ENCODE data around the gene UBAP2.
"Not testable (repeated sequence)": the region's sequence is repeated elsewhere in the genome, so short reads cannot be mapped to it uniquely, and the experiment has no call there.

Gene UBAP2

DNA sequence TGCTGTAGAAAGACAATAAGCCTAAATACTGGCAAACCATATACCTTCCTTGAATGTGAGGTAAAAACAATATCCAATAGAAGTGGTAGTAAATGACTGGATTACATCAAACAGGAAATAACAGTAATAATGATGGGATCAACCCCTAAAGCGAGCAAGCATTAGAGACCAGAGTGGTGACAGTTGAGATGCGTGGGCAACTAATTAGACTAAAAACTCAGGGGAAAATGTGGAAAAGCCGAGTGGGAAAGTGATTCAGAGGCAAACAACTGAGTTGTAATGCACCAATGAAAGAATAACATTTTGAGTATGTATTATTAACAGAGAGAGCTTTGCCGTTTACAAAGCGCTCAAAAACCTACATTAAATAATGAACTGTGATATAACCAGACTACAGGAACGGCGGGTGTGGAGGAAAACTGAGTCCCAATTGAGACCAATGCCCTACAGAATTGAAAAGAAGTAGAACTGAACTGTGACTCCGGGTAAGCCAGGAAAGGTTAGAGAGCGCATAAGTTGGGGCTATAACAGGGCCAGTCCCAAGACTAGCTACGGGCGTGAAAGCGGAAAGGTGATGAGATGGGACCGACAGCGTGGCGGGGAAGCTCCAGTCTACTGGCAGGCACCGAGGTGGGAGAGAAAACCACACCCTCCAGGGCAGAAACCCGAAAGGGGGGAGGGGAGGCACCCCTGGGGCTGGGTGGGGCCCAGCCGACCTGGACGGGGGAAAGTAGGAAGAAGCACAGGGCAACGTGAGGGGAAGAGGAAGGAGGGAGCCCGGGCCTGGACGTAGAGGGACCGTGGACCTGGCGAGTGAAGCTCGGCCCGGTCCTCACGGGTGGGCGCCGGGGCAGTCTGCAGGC is 592 bp downstream of the UBAP2 start:
- peak; percentile 14 to 47 (median 34) for DNase-seq

DNA sequence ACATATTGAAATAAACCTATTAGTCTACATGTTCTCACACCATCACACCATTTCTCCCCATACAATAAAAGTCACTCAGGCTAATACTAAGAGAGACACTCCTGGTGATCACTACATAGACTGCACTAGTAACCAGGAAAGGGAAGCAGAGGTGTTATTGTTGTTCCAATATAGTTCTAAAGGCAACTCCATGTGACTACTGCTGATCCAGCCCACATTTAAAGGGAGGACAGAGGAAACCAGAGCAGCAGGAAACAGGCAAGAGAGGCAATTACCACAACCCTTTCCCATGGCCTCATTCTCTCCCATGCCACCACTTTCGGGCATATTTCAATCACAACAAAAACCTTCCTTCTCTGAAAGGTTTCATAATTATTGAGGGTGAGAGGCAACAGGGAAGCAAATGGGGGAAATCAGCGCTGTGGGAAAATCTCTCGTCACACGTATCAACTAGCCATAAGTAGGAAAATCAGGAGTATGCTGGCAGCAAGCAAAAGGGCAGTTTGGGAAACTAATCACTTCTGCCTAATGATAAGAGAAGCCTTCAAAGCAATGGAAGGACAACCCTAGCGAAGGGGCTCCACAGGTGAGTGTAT is 1.8 kb downstream of the UBAP2 start:
- no peak for DNase-seq

GRCh38 chr9:34045903-34046302 is 2.8 kb downstream of the UBAP2 start:
- DNase-seq, result no peak

DNA sequence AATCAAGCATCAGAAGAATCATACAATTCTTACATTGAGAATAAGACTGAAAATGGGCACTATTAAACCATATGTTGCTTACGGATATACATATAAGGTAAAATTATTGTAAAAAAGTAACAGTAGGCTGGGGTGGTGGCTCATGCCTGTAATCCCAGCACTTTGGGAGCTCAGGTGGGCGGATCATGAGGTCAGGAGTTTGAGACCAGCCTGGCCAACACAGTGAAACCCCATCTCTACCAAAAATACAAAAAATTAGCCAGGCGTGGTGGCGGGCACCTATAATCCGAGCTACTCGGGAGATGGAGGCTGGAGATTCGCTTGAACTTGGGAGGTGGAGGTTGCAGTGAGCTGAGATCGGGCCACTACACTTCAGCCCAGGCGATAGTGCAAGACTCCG is 6.6 kb downstream of the UBAP2 start:
- DNase-seq, result not testable (repeated sequence)

DNA sequence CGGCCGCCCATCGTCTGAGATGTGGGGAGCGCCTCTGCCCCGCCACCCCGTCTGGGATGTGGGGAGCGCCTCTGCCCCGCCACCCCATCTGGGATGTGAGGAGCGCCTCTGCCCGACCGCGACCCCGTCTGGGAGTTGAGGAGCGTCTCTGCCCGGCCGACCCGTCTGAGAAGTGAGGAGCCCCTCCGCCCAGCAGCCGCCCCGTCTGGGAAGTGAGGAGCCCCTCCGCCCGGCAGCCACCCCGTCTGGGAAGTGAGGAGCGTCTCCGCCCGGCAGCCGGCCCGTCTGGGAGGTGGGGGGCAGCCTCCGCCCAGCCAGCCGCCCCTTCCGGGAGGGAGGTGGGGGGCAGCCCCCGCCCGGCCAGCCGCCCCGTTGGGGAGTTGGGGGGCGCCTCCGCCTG is 9.8 kb downstream of the UBAP2 start:
- DNase-seq, result not testable (repeated sequence)

- no peak for DNase-seq
These were observed 11.1 kb downstream of the UBAP2 start for GRCh38 chr9:34037626-34038025.

- no peak for DNase-seq
These were observed 12.1 kb downstream of the UBAP2 start for GRCh38 chr9:34036625-34037024.

DNA sequence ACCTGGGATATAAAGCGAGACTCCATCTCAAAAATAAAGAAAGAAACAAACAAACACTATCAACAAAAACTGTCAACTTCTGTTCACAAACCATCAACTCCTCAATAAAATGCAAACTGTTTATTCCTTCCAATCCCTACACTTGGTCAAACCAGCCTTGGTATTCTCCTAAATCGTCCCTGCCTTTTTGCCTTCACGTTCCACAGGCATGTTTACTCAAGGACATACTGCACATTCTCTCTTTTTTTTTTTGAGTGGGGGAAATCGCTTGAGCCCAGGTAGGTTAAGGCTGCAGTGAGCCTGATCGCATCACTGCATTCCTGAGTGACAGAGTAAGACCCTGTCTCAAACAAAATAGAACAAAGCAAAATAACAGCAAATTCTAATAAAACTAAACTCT is 13.0 kb downstream of the UBAP2 start:
- DNase-seq, result no peak

DNA sequence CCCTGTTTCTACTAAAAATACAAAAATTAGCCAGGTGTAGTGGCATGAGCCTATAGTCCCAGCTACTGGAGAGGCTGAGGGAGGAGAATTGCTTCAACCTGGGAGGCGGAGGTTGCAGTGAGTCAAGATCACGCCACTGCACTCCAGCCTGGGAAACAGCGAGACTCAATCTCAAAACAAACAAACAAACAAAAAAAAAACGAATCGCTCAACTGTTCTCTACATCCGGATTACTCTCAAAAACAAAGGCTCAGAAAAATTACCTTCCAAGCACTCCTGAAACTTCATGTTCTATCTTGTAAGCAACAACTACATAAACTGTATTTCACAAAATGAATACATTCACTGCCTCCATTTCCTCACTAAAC is 14.0 kb downstream of the UBAP2 start:
- DNase-seq, result no peak

DNA sequence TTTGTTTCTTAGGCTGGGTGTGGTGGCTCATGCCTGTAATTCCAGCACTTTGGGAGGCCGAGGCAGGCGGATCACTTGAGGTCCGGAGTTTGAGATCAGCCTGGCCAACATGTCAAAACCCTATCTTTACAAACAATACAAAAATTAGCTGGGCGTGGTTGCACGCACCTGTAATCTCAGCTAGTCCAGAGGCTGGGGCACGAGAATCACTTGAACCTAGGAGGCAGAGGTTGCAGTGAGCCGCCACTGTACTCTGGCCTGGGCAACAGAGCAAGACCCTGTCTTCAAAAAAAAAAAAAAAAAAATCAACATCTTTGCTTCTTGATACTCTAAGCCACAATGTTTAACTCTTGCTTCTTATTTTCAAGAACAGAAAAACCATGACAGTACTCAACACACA is 16.1 kb downstream of the UBAP2 start:
- DNase-seq, result no peak

- DNase-seq, result no peak
These were observed 20.7 kb downstream of the UBAP2 start for GRCh38 chr9:34027845-34028574.

DNA sequence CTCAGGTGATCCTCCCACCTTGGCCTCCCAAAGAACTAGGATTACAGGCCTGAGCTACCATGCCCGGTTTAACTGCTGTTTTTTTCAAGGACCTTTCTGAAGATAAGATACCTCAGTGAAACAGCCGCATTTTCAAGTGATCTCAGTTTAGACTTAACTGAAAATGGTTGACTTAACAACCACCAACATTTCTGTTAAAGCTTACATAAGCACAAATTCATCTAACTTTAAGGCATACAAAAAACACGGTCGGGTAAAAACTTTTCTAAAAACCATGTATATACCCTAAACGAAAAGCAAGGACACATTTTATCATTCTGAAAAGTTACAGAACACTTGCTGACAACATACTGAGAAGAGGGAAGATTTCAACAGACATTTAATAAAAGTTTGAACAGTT is 22.9 kb downstream of the UBAP2 start:
- no peak for DNase-seq

DNA sequence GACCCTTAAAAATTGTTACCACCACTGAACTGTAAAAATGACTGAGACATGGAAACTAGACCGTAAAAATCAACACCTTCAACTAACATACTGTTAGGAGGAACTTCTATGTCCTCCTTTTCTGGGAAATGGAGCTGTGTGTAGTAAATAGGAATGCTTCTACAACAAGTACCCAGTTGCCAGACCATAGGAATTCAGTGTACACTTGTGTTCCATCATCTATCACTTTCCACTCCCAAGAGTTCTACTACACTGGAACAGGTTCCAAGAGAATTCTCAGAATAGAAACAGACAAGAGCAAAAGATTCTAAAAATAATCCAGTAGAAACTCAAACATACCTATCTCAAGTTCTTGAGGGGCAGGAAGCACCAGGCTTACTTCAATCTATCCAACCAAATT is 23.6 kb downstream of the UBAP2 start:
- no peak for DNase-seq

DNA sequence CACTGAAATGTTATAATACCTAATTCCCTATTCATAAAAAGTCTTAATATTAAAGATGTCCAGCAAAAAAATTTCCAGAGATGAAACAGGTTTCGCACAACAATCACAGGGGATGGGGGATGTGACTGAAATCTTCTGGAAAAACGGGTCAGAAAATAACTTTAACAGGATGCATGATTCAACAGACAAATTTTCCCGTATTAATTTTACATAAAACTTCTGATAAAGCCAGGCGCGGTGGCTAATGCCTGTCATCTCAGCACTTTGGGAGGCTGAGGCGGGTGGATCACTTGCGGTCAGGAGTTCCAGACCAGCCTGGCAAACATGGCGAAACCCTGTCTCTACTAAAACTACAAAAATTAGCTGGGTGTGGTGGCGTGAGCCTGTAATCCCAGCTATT is 24.2 kb downstream of the UBAP2 start:
- DNase-seq, result not testable (repeated sequence)

GRCh38 chr9:34016149-34016548 is 32.5 kb downstream of the UBAP2 start:
- no peak for DNase-seq

DNA sequence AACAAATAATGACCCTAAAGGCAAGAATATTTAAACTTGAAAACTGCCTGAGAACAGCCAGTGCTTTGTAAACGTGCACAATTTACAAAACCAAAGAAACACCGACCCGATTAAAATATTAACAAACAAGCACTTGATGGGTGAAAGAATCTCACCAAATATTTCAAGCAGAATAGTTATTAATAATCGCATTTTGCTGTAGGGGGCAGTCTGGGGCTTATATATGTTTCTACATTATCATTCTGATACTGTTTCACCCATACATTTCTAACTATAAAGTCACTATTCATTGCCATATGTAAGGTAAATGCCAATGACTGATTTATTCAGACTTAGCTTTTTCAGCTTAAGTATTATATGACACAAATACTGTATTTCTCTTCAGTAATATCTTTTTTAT is 37.7 kb downstream of the UBAP2 start:
- DNase-seq, result no peak

- DNase-seq, result no peak
These were observed 46.7 kb downstream of the UBAP2 start for GRCh38 chr9:34001951-34002350.

GRCh38 chr9:34001298-34001697 is 47.4 kb downstream of the UBAP2 start:
- no peak for DNase-seq

DNA sequence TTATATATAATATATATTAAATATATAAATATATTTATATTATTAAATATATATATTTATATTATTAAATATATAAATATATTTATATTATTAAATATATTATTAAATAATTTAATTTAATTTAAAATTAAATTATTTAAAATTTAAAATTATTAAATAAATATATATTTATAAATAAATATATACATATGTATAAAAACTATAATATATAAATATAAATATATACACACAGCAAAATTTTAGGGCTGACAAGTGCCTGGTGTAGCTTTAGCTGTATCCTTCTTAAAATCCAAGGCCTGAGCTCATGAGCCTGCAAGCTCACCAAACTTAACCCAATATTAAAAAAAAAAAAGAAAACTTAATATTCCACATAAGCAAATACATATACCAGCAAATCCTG is 53.2 kb downstream of the UBAP2 start:
- no peak for DNase-seq

DNA sequence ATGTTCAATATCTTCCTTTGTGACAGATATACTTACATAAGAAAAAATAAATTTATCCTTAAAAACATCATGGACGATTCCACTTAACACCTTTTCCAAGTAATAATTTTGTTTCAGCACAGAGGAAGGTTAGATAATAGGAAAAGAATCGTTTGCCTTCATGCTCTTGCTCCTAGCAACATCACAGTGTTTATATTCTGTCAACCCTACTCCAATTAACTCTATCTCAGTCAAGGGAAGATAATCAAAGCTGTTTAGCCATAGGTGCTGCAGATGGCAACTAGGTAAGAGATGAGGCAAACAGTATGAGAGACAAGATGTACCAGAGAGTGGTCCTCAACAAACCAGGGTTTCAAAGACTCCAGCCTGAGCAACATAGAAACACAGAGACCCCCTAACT is 55.6 kb downstream of the UBAP2 start:
- no peak for DNase-seq

- no peak for DNase-seq
These were observed 56.1 kb downstream of the UBAP2 start for GRCh38 chr9:33992632-33993031.

- DNase-seq, result peak in 1 of 4 experiments; percentile 7
These were observed 60.3 kb downstream of the UBAP2 start for GRCh38 chr9:33988219-33988890.

DNA sequence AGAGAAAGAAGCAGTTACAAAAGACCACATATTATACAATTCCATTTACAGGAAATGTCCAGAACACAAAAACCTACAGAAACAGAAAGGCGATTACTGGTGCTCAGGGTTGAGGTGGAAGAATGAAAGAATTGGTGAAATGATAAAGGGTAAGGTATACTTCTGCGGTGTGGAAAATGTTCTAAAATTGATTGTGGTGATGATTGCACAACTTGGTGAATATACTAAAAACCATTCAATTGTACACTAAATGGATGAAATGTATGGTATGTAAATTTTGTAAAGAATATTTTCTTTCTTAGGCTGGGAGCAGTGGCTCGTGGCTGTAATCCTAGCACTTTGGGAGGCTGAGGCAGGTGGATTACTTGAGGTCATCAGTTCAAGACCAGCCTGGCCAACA is 72.3 kb downstream of the UBAP2 start:
- no peak for DNase-seq

All from activated CD4-positive, CD25-positive, alpha-beta regulatory T cell (primary cell).